Keratinocyte (primary cell): Measurements from ENCODE around the gene C1orf56. TPM values are rescaled to one million over a fixed set of nuclear protein-coding genes. Genes with fewer than 3 reads are reported as not detected.

ENCODE experiments used
- DNase-seq: peaks from one replicate; pipeline ENCODE4 v3.0.0-alpha.2; 2011; ENCODE audit warnings: low read depth, missing footprints, low spot score
- FAIRE-seq: peaks from 2 replicates; lab custom pipeline; 2011; peaks lifted over from hg19 to GRCh38; lab: Jason Lieb, UNC
- H2AFZ ChIP-seq: 2 replicates; pipeline ENCODE4 v1.6.0; 2012; ENCODE audit warnings: low read length, control low read depth, inconsistent platforms; ENCODE audit not compliant: control insufficient read depth
- H3K27ac ChIP-seq: 2 replicates; pipeline ENCODE4 v1.5.1; 2011; ENCODE audit warnings: low read length; ENCODE audit not compliant: control insufficient read depth, insufficient read depth
- H3K27me3 ChIP-seq: 3 replicates; pipeline ENCODE4 v1.6.0; 2011; ENCODE audit warnings: low read length; ENCODE audit not compliant: control insufficient read depth, insufficient read depth; ENCODE audit errors: extremely low read depth
- H3K36me3 ChIP-seq, 2 experiments: 2 replicates in 1 of 2; 3 replicates in 1 of 2; pipeline ENCODE4 v1.5.1; 2011; ENCODE audit warnings: low read length in 2 of 2, mild to moderate bottlenecking in 1 of 2; ENCODE audit not compliant: control insufficient read depth in 2 of 2, insufficient read depth in 2 of 2; ENCODE audit errors: extremely low read depth in 1 of 2
- H3K4me1 ChIP-seq: 3 replicates; pipeline ENCODE4 v1.5.1; 2011; ENCODE audit warnings: low read length; ENCODE audit not compliant: control insufficient read depth, insufficient read depth; ENCODE audit errors: extremely low read depth
- H3K4me2 ChIP-seq: 3 replicates; pipeline ENCODE4 v1.6.0; 2011; ENCODE audit warnings: low read depth, low read length; ENCODE audit not compliant: control insufficient read depth, insufficient read depth; ENCODE audit errors: extremely low read depth
- H3K4me3 ChIP-seq, 3 experiments: fragments of 200-600 bp in 1 of 3; sonication (generic) in 1 of 3; 2 replicates in 2 of 3; 3 replicates in 1 of 3; pipeline ENCODE4 v1.5.1; 2011 to 2016; ENCODE audit warnings: low read length in 3 of 3, mild to moderate bottlenecking in 3 of 3, control low read depth in 2 of 3, inconsistent platforms in 1 of 3, low read depth in 1 of 3, mixed read lengths in 1 of 3, mixed run types in 1 of 3, moderate library complexity in 1 of 3; ENCODE audit not compliant: control insufficient read depth in 2 of 3, insufficient read depth in 2 of 3; ENCODE audit errors: extremely low read depth in 1 of 3
- H3K79me2 ChIP-seq: 2 replicates; pipeline ENCODE4 v1.6.0; 2012; ENCODE audit warnings: low read length; ENCODE audit not compliant: control insufficient read depth, insufficient read depth
- H3K9ac ChIP-seq: 3 replicates; pipeline ENCODE4 v1.6.0; 2011; ENCODE audit warnings: low read length; ENCODE audit not compliant: control insufficient read depth, insufficient read depth; ENCODE audit errors: extremely low read depth
- H3K9me1 ChIP-seq: 3 replicates; pipeline ENCODE4 v1.6.0; 2011; ENCODE audit warnings: low read length; ENCODE audit not compliant: control insufficient read depth, insufficient read depth; ENCODE audit errors: extremely low read depth
- H3K9me3 ChIP-seq: 2 replicates; pipeline ENCODE4 v1.5.1; 2012; ENCODE audit warnings: low read depth, low read length; ENCODE audit not compliant: control insufficient read depth
- H4K20me1 ChIP-seq: 3 replicates; pipeline ENCODE4 v1.6.0; 2011; ENCODE audit warnings: low read length; ENCODE audit not compliant: control insufficient read depth, insufficient read depth; ENCODE audit errors: extremely low read depth
- EZH2 ChIP-seq: IDR thresholded peaks from one replicate; pipeline ENCODE4 v1.6.1; 2012; ENCODE audit warnings: inconsistent platforms, mild to moderate bottlenecking, low read length, moderate library complexity
- dilution Hi-C: fragments of 300-500 bp; cut with MboI; formaldehyde crosslinking; loops from one replicate; pipeline ENCODE4 v1.7.0; 2020; ENCODE audit warnings: low sequenced_read_pairs; ENCODE audit not compliant: extremely low pct_ligation_motif_present
- polyA plus RNA-seq, 5 experiments: library from polyadenylated mRNA; depleted of rRNA in 3 of 5; stranded (reverse) in 3 of 5; stranded (forward) in 1 of 5; unstranded in 1 of 5; fragments of >200 nt; gene quantifications; 1 replicate in 1 of 5; 2 replicates in 3 of 5; 3 replicates in 1 of 5; pipeline versions ENCODE4 v1.2.1 to v1.2.3, GENCODE V29; 2011 to 2012; ENCODE audit warnings: missing spikeins in 2 of 5, low read depth in 1 of 5, low replicate concordance in 1 of 5
- TF ChIP-seq, protein P1 (sequence below), 3 experiments: IDR thresholded peaks in 1 of 3; conservative IDR thresholded peaks in 1 of 3; optimal IDR thresholded peaks in 1 of 3; 2 replicates in 2 of 3; 3 replicates in 1 of 3; pipeline versions ENCODE3 to v1.5.1; 2011; ENCODE audit warnings: low read length in 3 of 3, mild to moderate bottlenecking in 3 of 3, moderate library complexity in 2 of 3, control low read depth in 1 of 3, inconsistent platforms in 1 of 3; ENCODE audit not compliant: insufficient read depth in 2 of 3; ENCODE audit errors: extremely low read depth in 1 of 3

C1orf56 gene
- polyA plus RNA-seq, 1 donor (not counting 4 experiments of a cell fraction or from before 2014, with no cell fraction given) = 0.26 TPM

DNA sequence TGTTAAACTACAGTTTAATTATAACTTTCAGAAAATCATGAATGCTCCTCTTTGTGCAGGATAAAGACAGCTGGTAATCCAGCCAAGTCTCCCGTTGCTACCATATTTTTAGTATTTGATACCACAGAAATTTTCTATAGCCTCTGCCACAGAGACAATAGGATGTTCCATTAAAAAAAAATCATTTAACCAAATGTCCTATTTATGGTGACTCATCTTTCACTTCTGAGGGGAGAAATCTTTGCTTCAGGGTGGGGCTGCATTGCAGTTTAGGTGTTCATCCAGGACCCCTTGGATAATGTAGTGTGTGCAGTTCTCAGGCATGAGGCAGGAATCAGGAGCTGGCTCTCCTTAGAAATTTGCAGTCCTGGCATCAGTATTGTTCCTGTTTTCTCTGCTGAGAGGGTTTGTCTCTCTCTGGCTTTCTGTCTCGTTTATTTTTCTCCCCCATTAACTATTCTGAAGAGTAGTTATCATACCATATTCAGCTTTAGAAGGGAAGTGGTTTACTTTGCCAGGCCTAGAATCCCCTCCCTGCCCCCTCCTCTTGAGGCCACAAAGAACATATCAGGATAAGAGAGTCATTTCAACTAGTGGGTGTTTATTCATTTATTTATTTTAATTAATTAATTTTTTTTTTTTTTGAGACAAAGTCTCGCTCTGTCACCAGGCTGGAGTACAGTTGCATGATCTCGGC, 36.2 kb upstream of the C1orf56 start:
- peaks cover 2% of the 10 kb centered on the region for H3K9me1 ChIP-seq
- H3K4me3 ChIP-seq = no peak overlapping the region
- no peaks in the 10 kb centered on the region for H3K9me3 ChIP-seq
- H3K36me3 ChIP-seq = peaks cover 0 to 4% of the 10 kb centered on the region in 2 experiments
- no peak for TF ChIP-seq EZH2
- TF ChIP-seq, protein P1, sequence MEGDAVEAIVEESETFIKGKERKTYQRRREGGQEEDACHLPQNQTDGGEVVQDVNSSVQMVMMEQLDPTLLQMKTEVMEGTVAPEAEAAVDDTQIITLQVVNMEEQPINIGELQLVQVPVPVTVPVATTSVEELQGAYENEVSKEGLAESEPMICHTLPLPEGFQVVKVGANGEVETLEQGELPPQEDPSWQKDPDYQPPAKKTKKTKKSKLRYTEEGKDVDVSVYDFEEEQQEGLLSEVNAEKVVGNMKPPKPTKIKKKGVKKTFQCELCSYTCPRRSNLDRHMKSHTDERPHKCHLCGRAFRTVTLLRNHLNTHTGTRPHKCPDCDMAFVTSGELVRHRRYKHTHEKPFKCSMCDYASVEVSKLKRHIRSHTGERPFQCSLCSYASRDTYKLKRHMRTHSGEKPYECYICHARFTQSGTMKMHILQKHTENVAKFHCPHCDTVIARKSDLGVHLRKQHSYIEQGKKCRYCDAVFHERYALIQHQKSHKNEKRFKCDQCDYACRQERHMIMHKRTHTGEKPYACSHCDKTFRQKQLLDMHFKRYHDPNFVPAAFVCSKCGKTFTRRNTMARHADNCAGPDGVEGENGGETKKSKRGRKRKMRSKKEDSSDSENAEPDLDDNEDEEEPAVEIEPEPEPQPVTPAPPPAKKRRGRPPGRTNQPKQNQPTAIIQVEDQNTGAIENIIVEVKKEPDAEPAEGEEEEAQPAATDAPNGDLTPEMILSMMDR (optimal IDR thresholded peaks at IDR 0.05 in 1 of 3, IDR thresholded peaks at IDR 0.05 in 1 of 3, conservative IDR thresholded peaks at IDR 0.05 in 1 of 3; ENCODE audit: extremely low read depth in 1 of 3, insufficient read depth in 2 of 3, low read length in 3 of 3) = no peak
- no peaks in the 10 kb centered on the region for H3K79me2 ChIP-seq
- DNase-seq = no peak
- H2AFZ ChIP-seq = no peak overlapping the region
- H3K27ac ChIP-seq = no peak overlapping the region
- dilution Hi-C loops = no loop called here
- H4K20me1 ChIP-seq = no peaks in the 10 kb centered on the region
- no peak for FAIRE-seq
- no peaks in the 10 kb centered on the region for H3K27me3 ChIP-seq
- H3K4me2 ChIP-seq = no peak overlapping the region
- H3K9ac ChIP-seq = no peak overlapping the region
- peaks cover 26% of the 10 kb centered on the region for H3K4me1 ChIP-seq

- Histone ChIP-seq H3K9me1 (peaks cover 2% of the 10 kb centered on the region), H3K36me3 (peaks cover 0 to 4% of the 10 kb centered on the region in 2 experiments), H3K79me2 (no peaks in the 10 kb centered on the region), H3K9me3 (no peaks in the 10 kb centered on the region), H3K4me3 (no peak overlapping the region), H2AFZ (no peak overlapping the region), H4K20me1 (no peaks in the 10 kb centered on the region), H3K27me3 (no peaks in the 10 kb centered on the region), H3K4me2 (no peak overlapping the region), H3K4me1 (peaks cover 11% of the 10 kb centered on the region), H3K27ac (no peak overlapping the region), H3K9ac (no peak overlapping the region)
- no peak for FAIRE-seq
- DNase-seq = no peak
- dilution Hi-C loops = no loop called here
- TF ChIP-seq EZH2 = no peak
- TF ChIP-seq, protein P1 (optimal IDR thresholded peaks at IDR 0.05 in 1 of 3, IDR thresholded peaks at IDR 0.05 in 1 of 3, conservative IDR thresholded peaks at IDR 0.05 in 1 of 3; ENCODE audit: extremely low read depth in 1 of 3, insufficient read depth in 2 of 3, low read length in 3 of 3) = no peak
Measured at GRCh38 chr1:151012684-151013471, 34.7 kb upstream of the C1orf56 start.
